RKO (cell line): ENCODE results near the gene KCNIP4.

Source experiments
- DNase-seq: peaks from one replicate; pipeline ENCODE4 v3.0.0-alpha.2; 2016; ENCODE audit warnings: low spot score

Gene KCNIP4

DNA sequence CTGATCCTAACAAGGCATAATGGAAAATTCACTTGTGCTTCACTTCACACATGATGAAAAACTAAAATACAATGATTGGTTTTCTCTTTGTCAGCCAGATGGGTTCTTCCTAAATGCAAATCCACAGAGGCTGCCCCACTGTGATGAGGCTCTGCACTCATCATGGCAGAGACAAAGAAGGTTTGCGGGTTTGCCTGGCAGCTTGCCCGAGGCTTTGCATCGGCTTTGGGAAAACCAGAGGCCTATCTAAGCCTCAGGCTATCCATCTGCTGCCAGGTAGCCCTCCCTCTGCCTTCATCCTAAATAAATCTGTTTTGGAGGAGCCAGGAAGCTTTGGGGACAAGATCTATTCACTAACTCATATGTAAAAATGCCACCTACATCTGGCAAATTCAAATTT, 1004.1 kb downstream of the KCNIP4 start:
- no peak for DNase-seq

DNA sequence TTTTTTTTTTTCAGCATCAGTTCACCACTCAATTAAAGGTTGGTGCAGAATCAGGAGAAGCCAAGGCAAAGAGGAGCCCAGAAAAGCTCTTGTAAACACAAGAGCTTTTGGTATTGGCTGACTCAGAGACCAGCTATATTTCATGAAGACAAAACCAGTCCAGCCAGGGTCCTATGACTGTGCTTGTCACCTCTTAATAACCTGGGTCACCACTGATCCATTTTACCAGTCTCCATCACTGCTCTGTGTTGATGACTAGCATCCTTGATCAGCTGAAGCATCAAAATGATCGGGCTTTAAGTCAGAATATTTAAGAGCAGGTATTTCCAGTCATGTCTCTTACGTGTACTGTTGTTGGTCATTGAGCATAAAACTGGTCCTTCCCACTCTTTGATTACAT, 1010.4 kb downstream of the KCNIP4 start:
- DNase-seq, result no peak

DNA sequence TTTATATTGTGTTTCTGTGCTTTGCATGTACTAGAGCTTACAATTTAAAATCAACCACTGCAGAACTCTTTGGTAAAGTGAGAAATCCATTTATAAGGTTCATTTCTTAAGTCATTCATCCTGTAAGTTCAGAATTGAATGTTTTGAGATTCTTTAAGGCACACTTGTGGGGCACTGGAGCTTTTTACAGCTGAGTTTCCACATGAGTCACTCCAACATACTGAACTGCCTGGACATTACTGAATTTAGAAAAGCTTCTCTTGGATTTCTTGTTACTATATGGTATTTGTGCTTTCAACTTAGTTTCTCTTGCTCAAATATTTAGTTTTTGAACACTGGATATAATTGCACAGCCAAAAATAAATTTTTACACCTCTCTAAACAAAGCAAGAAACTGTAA, 1022.0 kb downstream of the KCNIP4 start:
- no peak for DNase-seq

DNA sequence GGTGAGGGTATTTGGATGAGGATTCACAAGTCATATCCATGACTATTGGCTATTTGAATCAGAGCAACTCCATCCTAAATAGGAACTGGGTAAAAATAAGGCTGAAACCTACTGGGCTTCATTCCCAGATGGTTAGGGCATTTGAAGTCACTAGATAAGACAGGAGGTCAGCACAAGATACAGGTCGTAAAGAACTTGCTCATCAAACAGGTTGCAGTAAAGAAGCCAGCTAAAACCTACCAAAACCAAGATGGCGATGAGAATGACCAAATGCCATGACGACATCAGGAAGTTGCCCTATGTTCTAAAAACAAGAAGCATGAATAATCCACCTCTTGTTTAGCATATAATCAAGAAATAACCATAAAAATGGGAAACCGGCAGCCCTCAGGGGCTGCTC, 1023.4 kb downstream of the KCNIP4 start:
- DNase-seq, result no peak

DNA sequence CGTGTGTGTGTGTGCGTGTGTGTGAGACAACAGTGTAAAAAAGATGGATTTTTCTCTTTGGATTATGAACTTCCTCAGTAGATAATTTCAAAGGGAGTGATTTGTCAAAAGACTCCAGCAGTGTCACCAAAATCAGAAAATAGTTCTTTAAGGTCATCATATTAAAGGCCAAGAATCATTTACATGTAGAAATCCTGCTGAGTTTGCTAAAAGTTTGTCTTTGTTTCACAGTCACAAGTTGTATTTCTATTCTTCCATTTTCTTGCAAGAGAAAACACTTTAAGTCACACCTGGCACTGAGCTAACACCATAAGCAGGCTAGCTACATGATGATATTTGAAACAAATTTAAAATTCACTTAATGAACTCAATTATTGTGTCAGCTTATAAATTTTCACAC, 1025.6 kb downstream of the KCNIP4 start:
- DNase-seq, result no peak

DNA sequence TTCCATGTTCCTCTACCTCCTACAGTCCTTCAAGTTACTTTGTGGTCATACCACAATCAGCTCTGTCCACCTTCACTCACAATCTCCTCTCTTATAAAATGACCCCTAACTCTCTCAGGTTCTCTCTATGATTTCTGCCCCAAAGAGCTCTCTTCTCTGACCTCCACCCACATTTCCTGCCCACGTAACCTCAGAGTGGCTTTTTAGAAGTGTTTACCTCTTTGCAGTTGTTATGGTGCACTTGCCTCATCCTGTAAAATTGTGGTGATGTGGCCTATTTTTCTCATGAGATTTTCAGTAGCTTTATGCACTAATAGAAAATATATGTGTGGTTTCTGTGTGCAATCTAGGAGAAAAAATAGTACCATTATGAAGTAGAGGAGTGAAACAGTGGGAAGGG, 1032.5 kb downstream of the KCNIP4 start:
- DNase-seq, result no peak

DNA sequence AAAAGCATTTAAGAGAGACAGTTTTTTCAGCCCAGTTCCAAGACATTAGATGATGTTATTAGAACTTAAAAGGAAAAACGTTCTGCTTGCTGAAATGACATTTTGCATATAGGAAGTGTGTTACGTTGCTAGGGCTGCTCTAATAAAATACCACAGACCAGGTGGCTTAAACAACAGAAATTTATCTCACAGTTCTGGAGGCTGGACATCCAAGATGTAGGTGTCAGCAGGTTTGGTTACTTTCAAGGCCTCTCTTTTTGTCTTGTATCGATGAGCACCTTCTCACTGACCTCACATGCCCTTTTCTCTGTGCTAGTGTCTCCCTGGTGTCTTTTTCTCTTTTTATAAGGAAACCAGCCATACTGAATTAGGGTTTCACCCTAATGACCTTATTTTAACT, 1043.6 kb downstream of the KCNIP4 start:
- DNase-seq, result no peak

DNA sequence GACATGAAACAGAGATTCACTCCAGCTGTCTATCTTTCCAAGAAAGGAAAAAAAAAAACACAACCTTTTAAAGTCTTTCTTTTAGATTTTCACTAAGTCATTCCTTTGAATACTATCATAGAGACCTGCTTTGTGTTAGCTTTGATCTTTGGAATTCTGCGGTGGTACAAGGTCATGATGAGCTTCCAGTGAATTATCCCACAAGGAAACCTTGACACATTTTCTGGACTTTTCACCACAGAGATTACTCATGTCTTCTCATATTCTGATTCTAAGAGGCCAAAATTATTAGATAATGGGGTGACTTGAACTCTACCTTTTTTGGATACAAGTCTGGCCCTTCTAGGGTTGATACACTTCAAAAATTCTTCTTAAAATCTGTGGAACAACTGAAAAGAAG, 1046.7 kb downstream of the KCNIP4 start:
- DNase-seq, result no peak

DNA sequence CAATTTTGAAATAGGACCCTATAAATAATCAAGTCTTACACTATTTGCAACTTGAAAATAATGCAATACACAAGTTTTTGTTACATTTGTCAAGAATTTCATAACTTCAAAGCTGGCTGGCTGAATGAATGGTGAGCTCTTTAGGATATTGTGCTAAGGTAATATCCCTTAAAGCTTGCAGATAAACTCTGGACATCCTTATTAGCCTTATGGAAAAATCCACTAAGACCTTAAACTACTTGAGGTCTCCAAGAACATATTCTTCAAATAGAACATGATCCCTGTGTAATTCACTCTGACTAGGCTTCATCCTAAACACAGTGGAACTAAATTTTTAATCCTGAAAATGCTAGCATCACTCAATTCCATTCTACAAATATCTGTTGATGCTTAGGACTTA, 1049.0 kb downstream of the KCNIP4 start:
- DNase-seq, result no peak

DNA sequence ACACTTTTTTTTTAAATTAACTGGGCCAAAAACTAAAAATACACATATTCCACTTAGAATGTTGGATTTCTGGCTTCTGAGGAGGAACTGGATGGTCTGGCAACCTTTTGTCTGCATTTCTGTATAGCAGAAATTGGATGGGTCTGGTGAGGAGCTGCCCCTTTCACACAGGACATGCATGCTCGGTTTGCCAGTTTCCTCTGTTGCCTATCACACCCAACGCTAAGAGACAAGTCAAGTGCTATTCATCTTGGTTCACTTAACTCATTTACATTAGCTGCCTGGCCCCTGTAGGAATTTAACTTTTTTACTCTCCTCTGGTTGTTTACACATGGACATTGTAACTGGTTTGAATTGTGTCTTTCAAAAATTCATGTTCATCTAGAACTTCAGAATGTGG, 1052.6 kb downstream of the KCNIP4 start:
- no peak for DNase-seq

DNA sequence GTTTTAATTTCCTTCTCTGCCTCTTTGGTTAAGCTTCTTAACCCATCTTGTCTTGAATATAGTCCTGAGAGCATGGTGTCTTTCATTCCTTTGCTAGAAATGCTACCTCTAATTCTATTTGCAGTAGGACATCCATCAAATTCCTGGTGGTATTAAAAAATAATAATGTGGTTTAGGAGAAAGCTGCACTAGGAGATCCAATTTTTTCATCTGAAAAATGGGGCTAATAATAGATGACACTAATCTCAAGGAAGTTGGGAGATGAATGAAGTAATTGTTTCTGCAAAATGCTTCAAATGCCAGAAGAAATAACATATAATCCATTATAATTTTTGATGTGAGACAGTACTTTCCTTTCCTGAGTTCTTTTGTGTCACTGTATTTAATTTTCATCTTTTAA, 1053.4 kb downstream of the KCNIP4 start:
- no peak for DNase-seq

DNA sequence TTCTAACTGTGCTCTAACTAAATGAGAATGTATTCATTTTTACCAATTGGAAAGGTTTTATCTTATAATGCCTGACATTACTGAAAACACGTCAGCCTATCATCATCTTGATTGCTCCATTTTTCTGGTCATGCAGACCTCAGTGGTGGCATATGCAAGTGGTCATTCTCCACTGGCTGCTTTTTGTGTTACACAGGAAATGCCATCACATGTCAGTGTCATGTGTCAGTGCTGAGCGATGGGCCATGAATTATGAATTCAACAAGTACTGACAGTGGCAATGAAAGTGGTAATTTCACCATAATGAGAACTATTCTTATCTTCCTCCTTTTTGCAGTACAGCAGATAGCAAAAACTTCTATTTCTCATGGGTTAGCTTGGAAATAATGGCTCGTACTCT, 1057.8 kb downstream of the KCNIP4 start:
- no peak for DNase-seq

DNA sequence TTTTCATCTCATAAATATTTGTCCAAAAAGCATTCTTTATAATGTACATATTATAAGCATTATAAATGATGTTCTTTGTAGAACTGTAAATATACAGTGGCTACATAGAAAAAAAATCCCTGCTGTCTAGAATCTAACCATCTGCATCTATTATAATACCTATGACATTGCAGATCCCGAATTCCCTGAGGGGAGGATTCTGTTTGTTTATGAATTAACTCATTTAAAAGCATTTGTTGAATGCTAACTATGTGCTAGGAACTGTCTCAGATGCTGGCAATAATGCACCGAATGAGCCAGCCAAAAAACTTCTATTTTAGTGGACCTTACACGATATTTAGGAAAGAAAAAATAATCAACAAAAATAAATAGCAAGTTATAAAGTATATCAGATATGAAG, 1058.7 kb downstream of the KCNIP4 start:
- no peak for DNase-seq

DNA sequence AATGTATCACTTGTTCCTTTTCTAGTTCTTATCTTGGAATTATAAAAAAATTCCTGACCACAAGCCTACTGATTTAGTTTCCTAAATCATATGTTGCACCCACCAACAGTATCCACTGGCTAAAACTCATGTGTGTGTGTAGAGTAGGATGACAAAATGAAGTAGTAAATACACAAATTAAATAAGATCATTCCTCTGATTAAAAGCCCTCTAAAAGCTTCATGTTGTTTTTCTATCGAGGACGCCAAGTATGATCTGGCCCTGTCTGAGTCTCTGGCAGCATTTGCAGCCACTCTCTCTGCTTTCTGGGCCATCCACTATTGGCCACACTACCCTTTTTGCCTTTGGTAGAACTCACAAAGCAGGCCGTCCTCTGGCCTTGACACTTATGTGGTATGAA, 1064.9 kb downstream of the KCNIP4 start:
- no peak for DNase-seq

DNA sequence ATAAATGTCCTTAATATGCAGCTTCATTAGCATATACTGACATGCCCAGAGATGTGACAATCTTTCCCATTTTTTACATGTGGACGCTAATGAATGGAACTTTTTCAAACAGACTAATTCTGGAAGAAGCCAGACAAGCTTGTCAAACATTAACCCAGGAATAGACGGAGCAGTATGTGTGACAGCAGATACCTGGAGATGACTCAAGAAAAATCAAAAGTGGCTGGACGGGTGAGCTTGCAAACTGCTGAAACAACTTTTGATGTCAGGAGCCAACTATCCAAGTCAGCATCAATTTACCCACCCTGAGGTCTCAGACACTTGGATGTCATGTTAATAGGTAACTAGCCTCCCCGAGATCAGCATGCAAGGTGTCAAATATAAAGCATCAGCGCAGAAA, 1065.3 kb downstream of the KCNIP4 start:
- DNase-seq, result no peak

DNA sequence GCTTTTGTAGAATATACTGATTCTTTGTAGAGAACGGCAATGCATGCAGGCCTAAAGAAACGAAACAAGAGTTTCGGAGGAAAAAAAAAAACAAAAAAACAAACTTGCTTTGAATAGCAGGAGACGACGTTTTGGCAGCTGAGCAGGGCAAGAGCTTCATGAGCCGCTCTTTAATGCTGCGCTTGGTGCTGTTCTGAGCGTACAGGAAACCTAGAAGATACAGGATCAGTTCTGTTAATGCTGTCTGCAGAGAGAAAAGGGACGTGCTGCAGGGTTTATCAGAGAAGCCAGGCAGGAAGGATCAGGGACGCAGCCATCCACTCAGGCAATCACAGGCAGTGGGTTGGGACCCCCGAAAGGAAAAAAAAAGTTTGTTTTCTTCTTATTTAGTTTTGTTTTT, 1066.1 kb downstream of the KCNIP4 start:
- DNase-seq, result no peak

DNA sequence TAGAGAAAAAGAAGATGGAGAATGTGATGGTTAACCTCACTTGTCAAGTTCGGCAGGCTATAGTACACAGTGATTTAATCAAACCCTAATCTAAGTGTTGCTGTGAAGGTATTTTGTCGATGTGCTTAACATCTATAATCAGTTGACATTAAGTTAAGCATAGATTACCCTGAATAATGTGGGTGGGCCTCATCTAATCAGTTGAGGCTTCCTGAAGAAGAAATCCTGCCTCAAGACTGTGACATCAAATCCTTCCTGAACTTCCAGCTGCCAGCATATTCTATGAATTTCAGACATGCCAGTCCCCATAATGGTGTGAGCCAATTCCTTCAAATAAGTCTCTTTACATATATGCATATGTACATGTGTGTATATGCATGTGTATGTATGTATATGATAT, 1066.9 kb downstream of the KCNIP4 start:
- no peak for DNase-seq

DNA sequence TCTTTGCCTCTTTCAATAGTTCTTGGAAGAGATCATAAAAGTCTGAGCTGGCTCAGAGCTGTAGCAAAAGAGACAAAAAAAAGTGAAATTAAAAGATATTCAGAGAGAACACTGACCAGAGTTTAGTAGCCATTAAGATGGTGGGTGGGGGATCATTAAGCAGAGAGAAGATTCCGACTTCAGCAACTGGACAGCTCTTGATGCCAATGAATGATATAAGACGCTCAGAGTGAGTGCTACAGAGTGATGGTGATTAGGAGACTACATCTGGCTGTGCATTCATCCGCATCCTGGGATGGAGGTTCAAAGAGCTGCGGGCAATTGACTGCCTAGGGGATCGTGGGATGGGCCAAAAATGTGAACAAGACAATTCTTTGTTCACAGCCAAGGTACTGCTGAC, 1069.8 kb downstream of the KCNIP4 start:
- no peak for DNase-seq

DNA sequence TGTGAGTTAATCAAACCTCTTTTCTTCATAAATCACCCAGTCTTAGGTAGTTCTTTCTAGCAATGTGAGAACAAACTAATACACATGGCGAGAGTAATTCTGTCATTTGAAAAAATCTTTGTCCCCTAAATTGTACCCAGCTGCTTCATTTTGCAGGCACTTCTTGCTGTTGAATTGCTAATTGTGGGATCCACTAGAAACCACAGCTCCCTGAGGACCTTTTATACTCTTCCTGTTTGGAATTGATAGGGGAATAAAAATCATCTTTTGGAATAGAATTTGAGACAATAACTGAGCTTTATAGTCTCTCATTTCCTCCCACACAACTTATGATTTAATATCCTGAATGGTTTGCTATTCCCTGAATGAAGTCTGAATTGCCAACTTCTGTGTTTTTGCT, 1078.1 kb downstream of the KCNIP4 start:
- no peak for DNase-seq

DNA sequence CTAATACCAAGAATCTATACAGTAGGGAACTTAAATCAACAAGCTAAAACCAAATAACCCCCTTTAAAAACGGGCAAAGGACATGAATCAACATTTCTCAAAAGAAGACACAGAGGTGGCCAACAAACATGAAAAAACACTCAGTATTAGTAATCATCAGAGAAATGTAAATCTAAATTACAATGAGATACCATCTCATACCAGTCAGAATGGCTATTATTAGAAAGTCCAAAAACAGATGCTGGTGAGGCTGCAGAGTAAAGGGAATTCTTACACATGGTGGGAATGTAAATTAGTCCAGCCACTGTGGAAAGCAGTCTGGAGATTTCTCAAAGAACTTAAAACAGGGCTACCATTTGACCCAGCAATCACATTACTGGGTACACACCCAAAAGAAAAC, 1080.5 kb downstream of the KCNIP4 start:
- DNase-seq, result no peak

DNA sequence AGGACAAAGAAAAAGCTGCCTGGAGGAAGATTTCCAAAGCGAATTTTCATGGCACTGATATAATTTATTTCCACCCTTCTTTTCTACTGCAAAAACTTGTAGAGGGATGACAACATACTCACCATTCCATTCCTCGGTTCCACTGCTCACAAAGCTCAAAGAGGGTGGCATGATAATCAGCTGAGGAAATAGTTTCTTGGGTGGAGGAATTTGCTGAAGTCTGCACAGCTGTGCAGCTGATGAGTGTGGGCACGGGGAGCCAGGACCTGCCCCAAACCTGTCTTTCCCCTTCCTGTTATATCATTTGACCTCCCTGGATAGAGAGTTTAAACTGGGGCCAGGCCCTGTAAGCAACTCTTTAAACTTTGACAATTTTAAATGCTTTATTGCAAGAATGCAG, 1087.7 kb downstream of the KCNIP4 start:
- DNase-seq, result no peak

DNA sequence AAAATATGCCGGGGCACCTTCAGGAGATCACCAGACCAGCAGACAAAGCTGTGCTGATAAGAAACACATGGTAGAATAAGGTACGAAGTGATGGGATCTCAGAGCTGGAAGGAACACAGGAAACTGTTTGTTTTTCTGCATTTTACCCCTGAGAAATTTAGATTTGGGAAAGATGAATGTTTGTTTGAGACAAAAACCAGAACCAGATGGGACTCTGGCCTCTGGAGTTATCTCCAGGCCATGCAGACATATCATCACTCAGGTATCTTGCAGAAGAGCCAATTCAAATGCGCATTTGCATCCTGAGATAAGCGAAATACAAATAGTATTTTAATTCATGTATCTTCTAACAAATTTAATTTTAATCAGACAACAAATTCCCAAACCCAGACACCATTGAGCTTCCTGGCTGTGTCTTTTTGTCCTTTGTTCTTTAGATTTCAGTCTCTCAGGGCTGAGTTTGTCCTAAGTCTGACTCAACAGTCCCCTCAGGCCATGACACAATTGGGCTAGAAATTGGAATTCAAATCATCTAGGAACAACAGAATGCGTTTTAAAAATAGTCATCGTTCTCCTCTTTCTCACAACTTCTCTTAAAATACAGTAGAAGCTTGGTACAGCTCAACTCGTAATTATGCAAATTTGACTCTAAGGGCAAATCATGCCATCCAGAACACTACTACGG, 1089.3 kb downstream of the KCNIP4 start:
- DNase-seq, result no peak

DNA sequence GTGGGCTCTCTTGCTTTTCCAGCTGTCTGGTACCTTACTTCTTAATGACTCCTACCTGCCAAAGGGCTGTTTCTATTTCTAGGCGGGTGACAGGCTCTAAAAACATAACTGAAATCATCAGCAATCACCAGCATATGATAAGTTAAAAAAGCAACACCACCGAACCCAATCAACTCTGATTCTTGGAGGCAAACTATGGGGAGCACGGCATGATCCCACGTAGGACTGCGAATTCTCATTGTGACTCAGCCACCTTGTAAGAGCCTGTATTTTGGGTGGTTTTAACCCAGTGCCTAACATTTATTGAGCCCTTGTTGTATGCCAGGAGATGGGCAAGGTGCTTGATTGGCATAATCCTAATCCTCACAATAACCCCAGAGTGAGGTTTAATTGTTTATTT, 1091.5 kb downstream of the KCNIP4 start:
- DNase-seq, result no peak

DNA sequence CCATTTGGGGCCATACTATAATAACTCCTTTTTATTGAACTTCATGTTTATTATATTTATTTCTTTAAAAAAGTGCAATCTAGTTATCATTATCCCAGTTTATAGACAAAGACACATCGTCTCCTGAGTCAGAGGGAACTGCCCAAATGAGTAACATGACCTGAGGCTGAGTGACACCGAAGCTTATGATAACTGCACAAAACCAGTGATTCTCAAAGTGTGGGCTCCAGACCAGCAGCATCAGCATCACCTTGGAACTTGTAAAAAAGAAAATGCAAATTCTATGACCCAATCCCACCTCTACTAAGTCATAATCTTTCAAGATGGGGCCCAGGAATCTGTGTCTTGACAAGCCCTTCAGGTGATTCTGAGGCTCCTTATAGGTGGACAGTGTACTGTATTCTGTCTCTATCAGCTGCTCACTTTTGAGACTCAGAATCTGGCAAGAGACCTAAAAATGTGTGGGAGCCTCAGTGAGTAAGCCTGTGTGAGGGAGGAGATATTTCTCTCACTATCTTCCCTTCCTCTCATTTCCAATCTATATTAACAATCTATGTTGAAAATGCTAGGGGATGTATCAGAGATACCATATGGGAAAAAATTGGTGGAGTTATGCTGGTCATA, 1101.3 kb downstream of the KCNIP4 start:
- DNase-seq, result no peak
